ENCODE results near the gene LPP. TPM values are rescaled to one million over a fixed set of nuclear protein-coding genes. Genes with fewer than 3 reads are reported as not detected.
A peak's percentile ranks its signal among the peaks of the same experiment; 100 is the strongest.

LPP gene
- polyA plus RNA-seq, 1 experiment, result 60.0 TPM

DNA sequence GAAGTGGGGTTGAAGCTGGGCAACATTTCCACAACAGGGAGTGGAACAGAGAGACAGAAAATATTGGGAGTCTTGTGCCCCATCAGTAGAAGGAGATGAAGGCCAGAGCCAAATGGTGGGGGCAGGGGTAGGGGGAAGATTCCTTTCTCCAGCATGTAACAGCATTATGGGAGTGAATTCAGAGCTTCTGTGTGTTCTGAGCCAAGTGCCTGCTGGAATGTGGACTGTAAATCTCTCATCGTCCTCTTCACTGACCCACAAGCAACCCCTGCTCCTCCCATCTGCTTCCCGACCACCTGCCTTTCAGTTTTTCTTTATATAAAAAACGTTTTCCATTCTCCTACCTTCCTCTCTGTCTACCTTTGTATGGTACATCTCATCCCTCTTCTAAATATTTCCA, 673.6 kb downstream of the LPP start:
- POLR2A ChIA-PET, result no interaction called here
- Histone ChIP-seq H3K4me3 (ENCODE audit: low read depth, low read length) (no peak overlapping the region), H3K36me3 (ENCODE audit: control insufficient read depth, insufficient read depth, low read length) (no peaks in the 10 kb centered on the region), H3K27me3 (ENCODE audit: control insufficient read depth, insufficient read depth, low read length) (no peaks in the 10 kb centered on the region)
- no peak for DNase-seq (ENCODE audit: low read depth)
- TF ChIP-seq, protein P1, sequence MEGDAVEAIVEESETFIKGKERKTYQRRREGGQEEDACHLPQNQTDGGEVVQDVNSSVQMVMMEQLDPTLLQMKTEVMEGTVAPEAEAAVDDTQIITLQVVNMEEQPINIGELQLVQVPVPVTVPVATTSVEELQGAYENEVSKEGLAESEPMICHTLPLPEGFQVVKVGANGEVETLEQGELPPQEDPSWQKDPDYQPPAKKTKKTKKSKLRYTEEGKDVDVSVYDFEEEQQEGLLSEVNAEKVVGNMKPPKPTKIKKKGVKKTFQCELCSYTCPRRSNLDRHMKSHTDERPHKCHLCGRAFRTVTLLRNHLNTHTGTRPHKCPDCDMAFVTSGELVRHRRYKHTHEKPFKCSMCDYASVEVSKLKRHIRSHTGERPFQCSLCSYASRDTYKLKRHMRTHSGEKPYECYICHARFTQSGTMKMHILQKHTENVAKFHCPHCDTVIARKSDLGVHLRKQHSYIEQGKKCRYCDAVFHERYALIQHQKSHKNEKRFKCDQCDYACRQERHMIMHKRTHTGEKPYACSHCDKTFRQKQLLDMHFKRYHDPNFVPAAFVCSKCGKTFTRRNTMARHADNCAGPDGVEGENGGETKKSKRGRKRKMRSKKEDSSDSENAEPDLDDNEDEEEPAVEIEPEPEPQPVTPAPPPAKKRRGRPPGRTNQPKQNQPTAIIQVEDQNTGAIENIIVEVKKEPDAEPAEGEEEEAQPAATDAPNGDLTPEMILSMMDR (IDR thresholded peaks at IDR 0.05; ENCODE audit: insufficient read depth, low read depth, low read length), result no peak
- CTCF ChIA-PET, result interaction anchor here (0.6 to 1.3 kb wide), 3 partner anchors 12 to 54 kb away, joined by 3 to 5 read pairs (median 4); no protein-coding TSS in a partner anchor

DNA sequence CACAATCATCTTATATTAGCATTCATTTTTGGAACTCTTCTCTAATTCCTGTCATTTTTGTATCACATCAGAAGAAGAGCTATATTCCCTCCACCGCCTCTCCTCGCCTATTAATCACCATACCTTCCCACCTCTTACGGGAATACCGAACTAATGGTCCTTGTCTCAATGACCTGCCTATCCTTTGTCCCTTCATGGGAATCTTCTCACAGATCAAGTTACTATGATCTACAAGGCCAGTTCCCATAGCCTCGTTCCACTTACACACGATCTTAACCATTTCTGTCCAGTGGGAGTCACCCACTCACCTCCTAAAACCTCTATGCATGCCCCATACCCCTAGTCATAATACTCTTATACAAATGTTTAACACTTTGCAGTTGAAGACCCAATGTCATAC, 675.2 kb downstream of the LPP start:
- Histone ChIP-seq H3K27me3 (ENCODE audit: control insufficient read depth, insufficient read depth, low read length) (no peaks in the 10 kb centered on the region), H3K36me3 (ENCODE audit: control insufficient read depth, insufficient read depth, low read length) (no peaks in the 10 kb centered on the region), H3K4me3 (ENCODE audit: low read depth, low read length) (no peak overlapping the region)
- ChIA-PET CTCF (no interaction called here), POLR2A (no interaction called here)
- no peak for DNase-seq (ENCODE audit: low read depth)
- TF ChIP-seq, protein P1 (IDR thresholded peaks at IDR 0.05; ENCODE audit: insufficient read depth, low read depth, low read length), result no peak

DNA sequence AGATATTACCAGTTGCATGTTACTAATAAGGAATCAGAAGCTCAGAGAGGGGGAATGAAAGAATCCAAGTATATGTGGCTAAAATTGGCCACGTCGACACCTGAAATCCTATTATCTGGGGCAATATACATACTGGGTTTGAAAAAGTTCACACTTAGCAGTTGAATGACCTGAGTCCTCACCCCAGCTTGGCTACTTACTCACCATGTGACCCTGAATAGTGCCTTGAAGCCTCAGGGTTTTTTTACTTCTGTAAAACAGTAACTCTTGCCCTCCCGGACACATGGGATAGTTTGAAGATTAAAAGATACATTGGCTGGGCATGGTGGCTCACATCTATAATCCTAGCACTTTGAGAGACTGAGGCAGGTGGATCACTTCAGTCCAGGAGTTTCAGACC, 675.6 kb downstream of the LPP start:
- no peak for DNase-seq (ENCODE audit: low read depth)
- POLR2A ChIA-PET, result no interaction called here
- H3K4me3 ChIP-seq (ENCODE audit: low read depth, low read length), result no peak overlapping the region
- no peaks in the 10 kb centered on the region for H3K27me3 ChIP-seq (ENCODE audit: control insufficient read depth, insufficient read depth, low read length)
- CTCF ChIA-PET, result no interaction called here
- TF ChIP-seq, protein P1 (IDR thresholded peaks at IDR 0.05; ENCODE audit: insufficient read depth, low read depth, low read length), result no peak
- peaks cover 1% of the 10 kb centered on the region; the same call in 1 of the 2 replicates for H3K36me3 ChIP-seq (ENCODE audit: control insufficient read depth, insufficient read depth, low read length)

DNA sequence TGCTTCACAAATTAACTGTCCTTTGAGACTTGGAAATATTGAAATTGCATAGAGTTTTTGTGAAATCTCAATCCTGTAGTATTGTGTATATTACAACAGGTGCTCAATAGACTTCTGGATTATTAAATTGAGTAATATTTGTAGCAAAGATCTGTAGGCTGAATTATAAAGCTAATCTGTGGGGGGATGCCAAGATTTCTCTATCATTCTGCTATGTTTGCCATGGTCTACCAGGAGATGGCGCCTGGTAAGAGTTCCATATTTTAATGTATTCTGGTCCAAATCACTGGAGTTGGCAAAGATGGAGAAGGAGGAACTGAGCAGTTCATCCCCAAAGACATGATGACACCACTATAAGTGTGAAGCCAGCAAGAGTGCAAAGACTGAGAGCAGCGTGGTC, 676.9 kb downstream of the LPP start:
- ChIA-PET CTCF (interaction anchor here (0.9 to 1.3 kb wide), 3 partner anchors 11 to 1090 kb away, joined by 3 to 4 read pairs (median 3); no protein-coding TSS in a partner anchor), POLR2A (no interaction called here)
- TF ChIP-seq, protein P1 (IDR thresholded peaks at IDR 0.05; ENCODE audit: insufficient read depth, low read depth, low read length), result peak; percentile 18; the same call in 1 of the 2 replicates
- no peak for DNase-seq (ENCODE audit: low read depth)
- H3K36me3 ChIP-seq (ENCODE audit: control insufficient read depth, insufficient read depth, low read length), result peaks cover 1% of the 10 kb centered on the region; the same call in 1 of the 2 replicates
- H3K4me3 ChIP-seq (ENCODE audit: low read depth, low read length), result no peak overlapping the region
- H3K27me3 ChIP-seq (ENCODE audit: control insufficient read depth, insufficient read depth, low read length), result no peaks in the 10 kb centered on the region

DNA sequence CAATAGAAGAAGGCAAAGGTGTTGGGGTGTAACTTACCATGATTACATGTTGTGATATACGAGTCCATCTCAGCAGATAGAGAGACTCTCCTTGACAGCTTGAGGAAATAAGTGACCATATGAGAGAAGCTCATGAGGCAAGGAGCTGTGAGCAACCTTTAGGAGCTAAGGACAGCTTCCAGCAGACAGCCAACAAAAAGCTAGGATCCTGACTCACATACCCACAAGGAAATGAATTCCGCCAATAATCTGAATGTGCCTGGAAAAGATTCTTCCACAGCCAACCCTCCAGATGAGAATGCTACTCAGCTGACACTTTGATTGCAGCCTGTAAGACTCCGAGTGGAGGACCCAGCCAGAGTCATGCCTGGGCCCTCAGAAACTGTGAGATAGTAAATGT, 678.2 kb downstream of the LPP start:
- TF ChIP-seq, protein P1 (IDR thresholded peaks at IDR 0.05; ENCODE audit: insufficient read depth, low read depth, low read length), result no peak
- ChIA-PET CTCF (interaction anchor here (1.3 kb wide), 1 partner anchor 12 kb away, joined by 3 read pairs; no protein-coding TSS in a partner anchor), POLR2A (no interaction called here)
- H3K36me3 ChIP-seq (ENCODE audit: control insufficient read depth, insufficient read depth, low read length), result peaks cover 1% of the 10 kb centered on the region; the same call in 1 of the 2 replicates
- H3K4me3 ChIP-seq (ENCODE audit: low read depth, low read length), result no peak overlapping the region
- no peaks in the 10 kb centered on the region for H3K27me3 ChIP-seq (ENCODE audit: control insufficient read depth, insufficient read depth, low read length)
- DNase-seq (ENCODE audit: low read depth), result no peak
